ENCODE measurements around the gene CRISPLD2. TPM values are rescaled to one million over a fixed set of nuclear protein-coding genes. Genes with fewer than 3 reads are reported as not detected.

CRISPLD2 gene
- total and polyA plus RNA-seq, 9 of the 15 experiments (the other 6 are each of a cell fraction or from before 2014, with no cell fraction given): 0.03 to 0.24 (median 0.04) TPM; not detected in 4

DNA sequence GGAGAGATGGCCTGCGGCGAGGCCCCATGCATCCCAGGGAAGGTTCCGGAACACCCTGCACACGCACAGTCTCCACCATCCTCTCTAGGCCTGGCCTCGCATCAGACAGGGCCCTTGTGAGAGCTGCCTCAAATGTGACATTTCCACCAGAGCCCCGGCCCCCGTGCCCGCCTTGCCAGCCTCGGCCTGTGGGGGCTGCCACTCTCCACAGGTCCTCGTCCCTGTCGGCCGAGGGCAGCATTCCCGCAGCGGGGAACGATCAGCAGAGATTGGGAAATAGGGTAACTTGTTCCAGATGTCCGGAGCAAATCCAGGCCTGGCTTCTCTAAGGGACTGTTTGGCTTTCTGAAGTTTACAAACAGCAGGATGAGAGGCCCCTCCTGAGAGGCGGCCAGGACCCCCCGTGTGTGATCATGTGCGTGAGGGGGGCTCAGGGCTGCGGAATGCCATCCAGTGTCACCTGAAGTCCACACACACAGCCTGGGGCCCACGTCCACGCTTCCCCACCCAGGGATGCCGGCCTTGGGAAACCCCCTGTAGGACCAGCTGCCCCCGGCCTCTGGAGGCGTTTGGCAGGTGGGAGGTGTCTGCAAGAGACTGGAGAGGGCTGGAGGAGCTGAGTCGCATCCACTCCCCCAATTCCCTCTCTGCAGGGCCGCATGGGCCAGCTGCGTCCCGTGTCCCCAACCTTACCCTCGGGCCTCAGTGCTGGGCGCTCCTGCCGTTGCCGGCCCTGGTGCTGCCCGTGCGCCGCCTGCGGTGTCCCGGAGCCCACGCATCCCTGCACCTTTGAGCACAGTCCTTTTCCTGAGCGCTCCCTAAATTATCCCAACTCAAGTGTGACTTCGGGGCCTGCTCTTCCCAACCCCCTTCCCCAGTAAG, 121.1 kb downstream of the CRISPLD2 start (continued):
- TF ChIP-seq MCM5 (IDR thresholded peaks at IDR 0.05; ENCODE audit: low read depth): no peak
- no peak for TF ChIP-seq EZH2 (IDR thresholded peaks at IDR 0.05; ENCODE audit: borderline replicate concordance, low read depth, low read length)
- TF ChIP-seq ARID2 (IDR thresholded peaks at IDR 0.05): no peak
- no peak for TF ChIP-seq RBM15 (IDR thresholded peaks at IDR 0.05; ENCODE audit: insufficient read depth, low read length)
- TF ChIP-seq, protein P1, sequence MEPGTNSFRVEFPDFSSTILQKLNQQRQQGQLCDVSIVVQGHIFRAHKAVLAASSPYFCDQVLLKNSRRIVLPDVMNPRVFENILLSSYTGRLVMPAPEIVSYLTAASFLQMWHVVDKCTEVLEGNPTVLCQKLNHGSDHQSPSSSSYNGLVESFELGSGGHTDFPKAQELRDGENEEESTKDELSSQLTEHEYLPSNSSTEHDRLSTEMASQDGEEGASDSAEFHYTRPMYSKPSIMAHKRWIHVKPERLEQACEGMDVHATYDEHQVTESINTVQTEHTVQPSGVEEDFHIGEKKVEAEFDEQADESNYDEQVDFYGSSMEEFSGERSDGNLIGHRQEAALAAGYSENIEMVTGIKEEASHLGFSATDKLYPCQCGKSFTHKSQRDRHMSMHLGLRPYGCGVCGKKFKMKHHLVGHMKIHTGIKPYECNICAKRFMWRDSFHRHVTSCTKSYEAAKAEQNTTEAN (CRISPR knock-in tag; IDR thresholded peaks at IDR 0.05): no peak
- TF ChIP-seq ZFP36 (IDR thresholded peaks at IDR 0.05; ENCODE audit: low read depth, low read length, partially characterized antibody): no peak
- no peak for TF ChIP-seq ZFX (CRISPR knock-in tag; IDR thresholded peaks at IDR 0.05)

DNA sequence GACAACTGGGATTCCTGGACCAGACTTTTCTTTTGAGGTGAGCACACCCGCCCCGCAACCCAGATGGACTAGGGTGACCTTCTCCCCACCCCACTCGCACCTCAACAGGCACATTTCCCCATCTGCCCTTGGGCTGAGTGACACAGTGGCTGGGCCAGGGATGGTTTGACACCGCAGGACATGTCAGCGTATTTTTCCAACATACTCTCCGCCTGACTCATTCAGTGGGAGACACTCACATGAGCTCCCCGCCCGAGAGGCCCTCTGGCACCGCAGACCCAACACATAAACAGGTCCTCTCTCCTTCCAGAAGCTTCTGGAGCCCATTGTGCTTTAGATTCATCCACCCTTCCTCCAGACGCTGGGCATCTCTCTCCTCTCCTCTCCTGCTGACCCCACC, 122.1 kb downstream of the CRISPLD2 start:
- Histone ChIP-seq H2AFZ (ENCODE audit: low read depth, low read length) (no peak overlapping the region), H3K4me3 (no peak overlapping the region), H3K4me1 (replicated peaks in 1 of 2; ENCODE audit: control insufficient read depth in 2 of 2, insufficient read depth in 2 of 2, low read length in 2 of 2) (peaks cover 3 to 10% of the 10 kb centered on the region in 2 experiments; a peak in 3 of 5 replicates), H3K36me3 (ENCODE audit: control insufficient read depth, insufficient read depth, low read length) (no peaks in the 10 kb centered on the region), H4K20me1 (replicated peaks; ENCODE audit: control insufficient read depth, insufficient read depth, low read length) (no peaks in the 10 kb centered on the region), H3K9me1 (ENCODE audit: control insufficient read depth, insufficient read depth, low read length) (no peaks in the 10 kb centered on the region), H3K79me2 (ENCODE audit: control insufficient read depth, insufficient read depth, low read length) (no peaks in the 10 kb centered on the region), H3K27me3 (ENCODE audit: control insufficient read depth in 2 of 2, insufficient read depth in 2 of 2, low read length in 2 of 2) (peaks cover 33 to 38% of the 10 kb centered on the region in 2 experiments), H3K9ac (ENCODE audit: insufficient read depth in 1 of 2, low read depth in 2 of 2, low read length in 2 of 2) (no peak overlapping the region), H3K4me2 (ENCODE audit: insufficient read depth, low read length) (no peak overlapping the region), H3K27ac (ENCODE audit: extremely low read depth, low read depth, low read length) (no peak overlapping the region), H3K9me3 (replicated peaks; ENCODE audit: control insufficient read depth, insufficient read depth, low read depth, low read length) (0 out of 2 replicates have a peak, but pooled peaks cover 2% of the 10 kb centered on the region)
- FAIRE-seq: no peak
- DNase-seq (ENCODE audit: extremely low read depth in 1 of 4, low spot score in 3 of 4): no peak
- ChIA-PET POLR2A (interaction anchor here (0.7 to 1.4 kb wide), 4 partner anchors 8 to 29 kb away, joined by 3 to 6 read pairs (median 3); no protein-coding TSS in a partner anchor), CTCF (ENCODE audit: low intra/inter-chr PET ratio) (no interaction called here)
- WGBS (ENCODE audit: insufficient coverage, low coverage, missing lambda C conversion rate): 13% methylated on average over 9 of the region's 10 CpGs
- no peak; the same call in 2 of the 3 replicates for ATAC-seq
- intact Hi-C loops (cut with micrococcal nuclease): no loop called here
- TF ChIP-seq ZNF324 (CRISPR knock-in tag; IDR thresholded peaks at IDR 0.05) (0 out of 2 replicates have a peak, but pooled peaks have one; percentile 16), FOSL1 (tag; conservative IDR thresholded peaks at IDR 0.05) (peak; percentile 70), ETV1 (tag; conservative IDR thresholded peaks at IDR 0.05; ENCODE audit: low read depth) (no peak), JUND (IDR thresholded peaks at IDR 0.05; ENCODE audit: borderline replicate concordance, low read depth, low read length) (peak; percentile 8; the same call in 1 of the 2 replicates), JUND (tag; IDR thresholded peaks at IDR 0.05; ENCODE audit: borderline replicate concordance, low read depth, low read length) (no peak), CBFA2T3 (IDR thresholded peaks at IDR 0.05) (no peak)
- TF ChIP-seq, protein P2, sequence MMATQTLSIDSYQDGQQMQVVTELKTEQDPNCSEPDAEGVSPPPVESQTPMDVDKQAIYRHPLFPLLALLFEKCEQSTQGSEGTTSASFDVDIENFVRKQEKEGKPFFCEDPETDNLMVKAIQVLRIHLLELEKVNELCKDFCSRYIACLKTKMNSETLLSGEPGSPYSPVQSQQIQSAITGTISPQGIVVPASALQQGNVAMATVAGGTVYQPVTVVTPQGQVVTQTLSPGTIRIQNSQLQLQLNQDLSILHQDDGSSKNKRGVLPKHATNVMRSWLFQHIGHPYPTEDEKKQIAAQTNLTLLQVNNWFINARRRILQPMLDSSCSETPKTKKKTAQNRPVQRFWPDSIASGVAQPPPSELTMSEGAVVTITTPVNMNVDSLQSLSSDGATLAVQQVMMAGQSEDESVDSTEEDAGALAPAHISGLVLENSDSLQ (IDR thresholded peaks at IDR 0.05): peak; percentile 30
- TF ChIP-seq, protein P3, sequence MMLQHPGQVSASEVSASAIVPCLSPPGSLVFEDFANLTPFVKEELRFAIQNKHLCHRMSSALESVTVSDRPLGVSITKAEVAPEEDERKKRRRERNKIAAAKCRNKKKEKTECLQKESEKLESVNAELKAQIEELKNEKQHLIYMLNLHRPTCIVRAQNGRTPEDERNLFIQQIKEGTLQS (IDR thresholded peaks at IDR 0.05): peak; percentile 20; the same call in 1 of the 2 replicates
- TF ChIP-seq, protein P3 (CRISPR knock-in tag; conservative IDR thresholded peaks at IDR 0.05): no peak
- in situ Hi-C loops (cut with MboI): no loop called here
- BruUV-seq (replicated peaks): no TSS peak
